Esophagus muscularis mucosa (tissue), 4 donors: ENCODE measurements around the gene GALNS.

ENCODE experiments used
- CTCF ChIP-seq, 3 experiments: fragments of 200-600 bp in 2 of 3; fragments of 450-650 bp in 1 of 3; sonication (generic) in 2 of 3; IDR thresholded peaks; one replicate each; pipeline ENCODE4 v1.5.1; 2017 to 2019; ENCODE audit warnings: antibody characterized with exemption in 3 of 3, mild to moderate bottlenecking in 2 of 3, moderate library complexity in 1 of 3
- EP300 ChIP-seq: sonication (generic); formaldehyde crosslinking; IDR thresholded peaks from one replicate; pipeline ENCODE4 v1.6.1; 2017; ENCODE audit warnings: antibody characterized with exemption
- POLR2A ChIP-seq: fragments of 450-650 bp; IDR thresholded peaks from one replicate; pipeline ENCODE4 v1.6.1; 2017; ENCODE audit warnings: antibody characterized with exemption, moderate library complexity, mild to moderate bottlenecking, low read depth
- POLR2AphosphoS5 ChIP-seq, 2 donors: sonication (generic); formaldehyde crosslinking; IDR thresholded peaks; one replicate each; pipeline ENCODE4 v1.6.1; 2017; ENCODE audit warnings: antibody characterized with exemption in 2 of 2

DNA sequence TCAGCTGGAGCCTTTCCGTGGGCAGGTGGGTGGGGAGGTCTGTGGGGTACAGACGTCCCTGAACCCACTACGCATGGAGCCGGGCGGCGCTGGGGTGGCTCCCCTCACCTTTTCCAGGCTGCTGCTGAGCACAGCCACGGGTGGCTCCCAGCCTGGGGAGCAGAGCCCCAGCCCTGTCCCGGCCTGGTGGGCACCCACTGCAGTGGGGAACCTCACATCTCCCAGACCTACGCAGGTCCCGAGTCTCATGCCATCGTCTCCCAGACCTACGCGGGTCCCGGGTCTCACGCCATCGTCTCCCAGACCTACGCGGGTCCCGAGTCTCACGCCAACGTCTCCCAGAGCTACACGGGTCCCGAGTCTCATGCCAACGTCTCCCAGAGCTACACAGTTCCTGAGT is 28.0 kb downstream of the GALNS start:
- TF ChIP-seq CTCF (IDR thresholded peaks at IDR 0.05): no peak
- no peak for TF ChIP-seq POLR2A
- no peak for TF ChIP-seq POLR2AphosphoS5 (IDR thresholded peaks at IDR 0.05)
- TF ChIP-seq EP300: no peak
